ENCODE data around the gene PPP2R3B.

PPP2R3B gene

GRCh38 chrX:372856-373640 lies 13.7 kb downstream of the PPP2R3B start:
- DNase-seq (ENCODE audit: extremely low read depth in 1 of 2, low read depth in 1 of 2), result no peak

- no peak for DNase-seq (ENCODE audit: extremely low read depth in 1 of 2, low read depth in 1 of 2)
These were observed 14.8 kb downstream of the PPP2R3B start for GRCh38 chrX:371907-372306.

- DNase-seq (ENCODE audit: extremely low read depth in 1 of 2, low read depth in 1 of 2), result no peak
These were observed 15.6 kb downstream of the PPP2R3B start for GRCh38 chrX:370963-371745.

- DNase-seq (ENCODE audit: extremely low read depth in 1 of 2, low read depth in 1 of 2), result no peak
These were observed 16.3 kb downstream of the PPP2R3B start for GRCh38 chrX:370244-370962.

GRCh38 chrX:369563-370101 lies 17.1 kb downstream of the PPP2R3B start:
- no peak for DNase-seq (ENCODE audit: extremely low read depth in 1 of 2, low read depth in 1 of 2)

GRCh38 chrX:368811-369562 lies 17.7 kb downstream of the PPP2R3B start:
- no peak for DNase-seq (ENCODE audit: extremely low read depth in 1 of 2, low read depth in 1 of 2)

- no peak for DNase-seq (ENCODE audit: extremely low read depth in 1 of 2, low read depth in 1 of 2)
These were observed 18.8 kb downstream of the PPP2R3B start for GRCh38 chrX:367866-368265.

GRCh38 chrX:367349-367748 lies 19.4 kb downstream of the PPP2R3B start:
- DNase-seq (ENCODE audit: extremely low read depth in 1 of 2, low read depth in 1 of 2), result no peak

- DNase-seq (ENCODE audit: extremely low read depth in 1 of 2, low read depth in 1 of 2), result no peak
These were observed 22.9 kb downstream of the PPP2R3B start for GRCh38 chrX:363621-364375.

- no peak for DNase-seq (ENCODE audit: extremely low read depth in 1 of 2, low read depth in 1 of 2)
These were observed 23.6 kb downstream of the PPP2R3B start for GRCh38 chrX:362937-363620.

GRCh38 chrX:362351-362750 lies 24.4 kb downstream of the PPP2R3B start:
- no peak for DNase-seq (ENCODE audit: extremely low read depth in 1 of 2, low read depth in 1 of 2)

GRCh38 chrX:361231-362145 lies 25.2 kb downstream of the PPP2R3B start:
- no peak for DNase-seq (ENCODE audit: extremely low read depth in 1 of 2, low read depth in 1 of 2)

- DNase-seq (ENCODE audit: extremely low read depth in 1 of 2, low read depth in 1 of 2), result no peak
These were observed 26.1 kb downstream of the PPP2R3B start for GRCh38 chrX:360496-361150.

GRCh38 chrX:358651-359143 lies 28.0 kb downstream of the PPP2R3B start:
- no peak for DNase-seq (ENCODE audit: extremely low read depth in 1 of 2, low read depth in 1 of 2)

GRCh38 chrX:357693-358471 lies 28.8 kb downstream of the PPP2R3B start:
- peak in 1 of 2 donors; percentile 24 for DNase-seq (ENCODE audit: extremely low read depth in 1 of 2, low read depth in 1 of 2)

GRCh38 chrX:357035-357692 lies 29.5 kb downstream of the PPP2R3B start:
- DNase-seq (ENCODE audit: extremely low read depth in 1 of 2, low read depth in 1 of 2), result no peak
